CD4-positive, alpha-beta T cell treated with Interleukin-6 for 4 hours (primary cell): ENCODE measurements around the gene MGLL.

ENCODE experiments used
- DNase-seq: peaks from one replicate; pipeline ENCODE4 v3.0.0-alpha.2; 2020; ENCODE audit warnings: mixed read lengths

The MGLL gene

DNA sequence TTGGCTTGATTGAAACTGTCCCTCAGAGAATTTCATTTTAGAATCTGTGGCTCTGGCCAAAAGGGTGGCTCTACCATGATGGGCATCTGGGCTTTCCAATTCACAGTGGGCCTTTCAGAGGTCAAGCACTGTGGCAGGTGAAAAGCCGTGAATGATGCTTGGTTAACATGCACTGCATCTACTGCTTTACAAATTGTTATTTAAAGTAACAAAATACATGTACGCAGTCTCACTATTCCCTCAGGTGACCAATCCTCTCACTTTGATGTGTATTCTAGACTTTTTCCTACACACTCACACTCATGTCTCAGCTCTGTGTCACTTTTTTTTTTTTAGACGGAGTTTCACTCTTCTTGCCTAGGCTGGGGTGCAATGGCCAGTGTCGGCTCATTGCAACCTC is 70.5 kb downstream of the MGLL start:
- no peak for DNase-seq

DNA sequence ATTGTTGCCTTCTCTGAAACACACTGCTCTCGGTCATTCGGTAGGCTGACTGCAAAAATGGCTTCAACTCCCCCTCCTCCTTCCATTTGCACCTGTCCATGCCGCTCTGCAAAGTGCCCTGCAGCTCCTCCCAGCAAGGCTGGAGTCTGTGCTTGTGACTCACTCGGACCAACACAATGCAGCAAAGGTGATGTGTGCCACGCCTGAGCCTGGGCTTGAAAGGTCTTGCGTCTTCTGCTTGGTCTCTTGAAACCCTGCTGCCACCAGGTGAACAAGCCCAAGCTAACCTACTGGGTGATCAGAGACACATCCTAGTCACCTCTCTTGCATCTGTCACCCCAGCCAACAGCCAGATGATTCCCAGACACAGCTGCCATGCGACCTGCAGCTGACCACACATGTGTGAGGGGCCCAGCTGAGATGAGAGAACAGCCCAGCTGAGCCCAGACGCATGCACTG is 71.1 kb downstream of the MGLL start:
- no peak for DNase-seq

DNA sequence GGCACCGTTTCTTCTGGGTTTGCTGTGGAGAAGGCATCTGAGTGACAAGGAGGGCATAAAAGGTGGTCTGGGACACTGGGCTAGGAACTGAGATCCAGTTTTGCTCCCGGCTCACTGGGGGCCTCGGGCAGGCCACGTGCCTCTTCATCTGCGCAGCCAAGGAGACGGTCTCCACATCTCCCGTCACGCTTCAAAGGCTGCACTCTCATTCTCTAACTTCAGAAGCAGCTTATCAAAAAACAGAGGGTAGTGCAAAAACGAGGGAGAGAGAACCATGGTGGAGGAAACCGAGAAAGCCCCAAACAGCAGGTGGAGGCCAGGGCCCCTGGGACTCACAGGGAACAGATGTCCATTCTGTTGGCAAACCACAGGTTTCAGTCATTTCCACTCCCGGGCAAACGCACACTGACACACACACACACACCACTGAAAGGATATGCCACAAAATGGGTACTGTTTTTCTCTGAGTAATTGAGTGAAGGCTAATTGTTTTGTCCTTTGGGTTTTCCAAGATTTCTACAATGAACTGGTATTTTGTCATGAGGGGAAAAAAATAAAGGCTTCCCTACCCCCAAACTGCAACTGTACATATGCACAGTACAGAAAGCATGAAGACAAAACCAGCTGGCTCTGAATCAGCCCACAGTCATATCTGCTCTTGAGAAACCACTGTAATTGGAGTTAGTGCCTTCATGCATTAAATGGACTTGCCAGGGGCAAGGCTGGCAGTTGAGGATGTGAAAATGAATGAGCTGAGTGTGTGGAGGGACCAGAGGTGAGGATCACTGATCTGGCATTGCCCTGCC is 71.9 kb downstream of the MGLL start:
- no peak for DNase-seq

DNA sequence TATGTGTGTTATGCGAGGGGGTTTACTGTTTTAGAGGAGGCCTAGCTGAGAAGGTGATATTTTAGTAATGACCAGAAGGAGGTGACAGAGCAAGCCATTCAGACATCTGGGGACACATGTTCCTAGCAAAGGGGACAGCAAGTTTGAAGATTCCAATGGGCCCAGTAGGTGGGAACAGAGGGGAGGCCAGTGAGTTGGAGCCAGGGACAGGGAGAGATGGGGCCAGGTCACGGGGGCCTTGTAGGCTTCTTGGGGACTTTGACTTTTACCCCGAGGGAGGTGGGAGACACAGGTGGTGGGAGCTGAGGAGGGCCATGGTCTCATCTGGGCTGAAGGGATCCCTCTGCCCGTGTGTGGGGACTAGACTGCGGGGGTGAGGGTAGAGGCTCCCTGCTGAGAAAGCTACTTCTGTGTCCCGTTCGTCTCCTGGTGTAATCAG is 72.5 kb downstream of the MGLL start:
- no peak for DNase-seq

DNA sequence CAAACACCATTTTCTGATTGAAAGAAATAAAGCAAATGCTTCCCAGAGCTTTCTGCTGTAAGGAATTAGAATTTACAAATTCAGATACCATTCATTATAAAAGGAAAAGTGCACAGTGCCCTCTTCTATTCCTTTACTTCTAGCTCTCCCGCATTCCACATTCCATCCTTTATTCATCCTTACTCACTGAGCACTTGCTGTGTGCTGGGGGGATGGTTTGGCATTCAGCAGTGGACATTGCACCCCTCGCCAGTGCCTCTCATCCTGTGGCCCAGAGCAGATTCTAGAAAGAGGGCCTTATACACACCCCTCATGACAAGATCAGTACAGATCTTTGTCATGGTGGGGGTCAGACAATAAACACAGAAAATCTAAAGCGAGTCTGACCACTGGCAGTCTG is 73.0 kb downstream of the MGLL start:
- DNase-seq = no peak

DNA sequence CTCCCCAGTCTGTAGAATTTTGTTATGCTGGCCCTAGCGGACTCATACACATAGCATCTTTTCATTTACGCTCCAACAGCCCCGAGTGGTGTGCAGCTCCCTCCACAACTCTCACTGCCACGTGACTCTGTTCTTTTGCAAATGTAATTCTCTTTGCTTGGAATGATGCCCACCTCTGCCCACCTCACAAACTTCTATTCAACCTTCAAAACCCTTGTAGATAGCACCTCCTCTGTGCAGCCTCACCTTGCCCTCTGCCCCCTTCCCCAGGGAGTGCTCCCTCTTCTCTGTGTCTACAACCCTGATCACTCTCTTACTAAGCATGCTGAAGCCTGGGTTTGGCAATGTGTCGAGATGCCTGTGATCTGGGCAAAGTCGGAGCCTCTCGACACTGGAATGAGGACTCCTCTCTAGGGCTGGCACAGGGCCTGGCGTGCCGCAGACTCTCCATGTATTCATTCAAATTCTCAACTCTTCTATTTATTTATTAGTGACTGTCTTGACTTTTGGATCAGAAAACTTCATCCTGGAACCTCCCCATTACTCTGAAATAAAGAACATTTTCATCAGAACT is 73.5 kb downstream of the MGLL start:
- DNase-seq = no peak

DNA sequence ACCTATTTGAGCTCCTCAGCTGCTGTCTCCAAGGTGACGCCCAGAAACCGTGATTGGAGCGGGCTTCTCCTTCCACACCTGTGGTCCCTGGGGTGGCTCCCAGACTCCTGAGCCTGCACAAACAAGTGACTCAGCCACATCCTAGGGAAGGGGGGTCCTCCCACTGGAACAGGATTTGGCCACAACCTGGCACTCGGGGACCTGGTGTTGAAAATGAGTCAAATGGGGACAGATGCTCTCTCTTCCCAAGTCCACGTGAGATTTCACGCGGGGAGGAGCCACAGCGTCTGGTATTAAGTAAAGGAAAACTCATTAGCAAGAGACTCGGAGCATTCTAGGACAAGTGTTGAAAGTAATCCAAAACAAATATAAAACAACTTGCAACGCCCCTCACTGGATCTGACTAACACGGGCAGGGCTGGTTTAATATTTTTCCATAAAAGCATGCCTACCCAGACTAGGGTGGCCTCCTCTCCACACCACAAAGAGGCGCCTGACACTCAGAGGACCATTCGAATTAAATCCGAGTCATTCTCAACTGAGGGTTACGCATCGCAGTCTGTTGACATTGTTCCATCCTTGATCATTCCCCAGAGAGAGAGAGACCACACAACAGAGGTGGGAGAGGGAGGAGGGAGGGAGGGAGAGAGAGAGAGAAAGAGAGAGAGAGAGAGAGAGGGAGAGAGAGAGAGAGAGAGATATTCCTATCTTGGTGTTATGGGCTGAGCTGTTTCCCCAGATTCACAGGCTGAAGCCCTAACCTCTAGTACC is 74.4 kb downstream of the MGLL start:
- DNase-seq = no peak

DNA sequence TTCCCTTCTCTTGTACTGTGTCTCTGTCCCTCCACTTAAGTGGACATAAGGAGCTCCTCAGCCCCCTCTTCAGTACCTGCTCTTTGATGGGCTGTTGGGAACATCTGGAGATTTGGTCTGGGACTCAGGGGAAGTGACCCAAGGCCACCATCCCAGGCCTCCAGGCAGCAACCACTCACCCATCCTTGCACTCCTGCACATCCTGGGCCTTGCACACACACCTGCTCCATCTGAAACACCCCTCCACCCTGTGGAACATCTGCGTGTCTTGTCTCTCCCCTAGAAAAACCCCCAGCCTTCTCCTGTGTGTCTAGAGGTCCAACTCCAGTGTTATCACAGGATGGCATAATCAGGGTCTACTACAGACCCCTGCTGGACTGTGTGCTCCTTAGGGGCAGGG is 75.2 kb downstream of the MGLL start:
- DNase-seq = no peak

DNA sequence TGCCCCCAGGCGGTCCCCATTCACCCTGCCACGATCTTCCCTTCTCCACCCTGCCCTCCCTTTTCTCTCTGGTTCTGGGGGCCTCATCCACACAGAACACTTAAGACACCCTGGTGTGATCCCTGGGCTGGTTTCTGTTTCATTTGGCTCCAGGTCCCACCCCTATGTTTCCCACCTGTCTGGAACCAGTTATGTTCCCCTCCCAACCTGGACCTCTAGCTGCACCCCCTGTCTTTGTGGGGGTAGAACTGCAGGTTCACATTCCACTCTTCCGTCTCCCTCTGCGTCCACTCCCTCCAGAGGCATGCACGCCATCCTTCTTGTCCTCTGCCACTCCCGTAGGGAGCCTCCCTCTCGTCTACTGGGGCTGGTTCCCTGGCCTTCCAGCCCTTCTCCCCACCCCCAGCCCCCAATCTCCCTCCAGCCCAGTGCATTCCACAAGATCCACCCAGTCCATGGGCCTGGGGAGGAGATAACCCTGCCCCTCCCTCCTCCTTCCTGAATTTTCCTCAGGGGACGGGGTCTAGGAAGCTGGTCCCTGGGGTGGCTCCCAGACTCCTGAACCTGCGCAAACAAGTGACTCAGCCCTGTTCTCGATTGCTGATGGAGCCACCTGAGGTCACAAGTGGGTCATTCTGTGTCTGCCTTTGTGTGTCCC is 75.8 kb downstream of the MGLL start:
- DNase-seq = no peak

DNA sequence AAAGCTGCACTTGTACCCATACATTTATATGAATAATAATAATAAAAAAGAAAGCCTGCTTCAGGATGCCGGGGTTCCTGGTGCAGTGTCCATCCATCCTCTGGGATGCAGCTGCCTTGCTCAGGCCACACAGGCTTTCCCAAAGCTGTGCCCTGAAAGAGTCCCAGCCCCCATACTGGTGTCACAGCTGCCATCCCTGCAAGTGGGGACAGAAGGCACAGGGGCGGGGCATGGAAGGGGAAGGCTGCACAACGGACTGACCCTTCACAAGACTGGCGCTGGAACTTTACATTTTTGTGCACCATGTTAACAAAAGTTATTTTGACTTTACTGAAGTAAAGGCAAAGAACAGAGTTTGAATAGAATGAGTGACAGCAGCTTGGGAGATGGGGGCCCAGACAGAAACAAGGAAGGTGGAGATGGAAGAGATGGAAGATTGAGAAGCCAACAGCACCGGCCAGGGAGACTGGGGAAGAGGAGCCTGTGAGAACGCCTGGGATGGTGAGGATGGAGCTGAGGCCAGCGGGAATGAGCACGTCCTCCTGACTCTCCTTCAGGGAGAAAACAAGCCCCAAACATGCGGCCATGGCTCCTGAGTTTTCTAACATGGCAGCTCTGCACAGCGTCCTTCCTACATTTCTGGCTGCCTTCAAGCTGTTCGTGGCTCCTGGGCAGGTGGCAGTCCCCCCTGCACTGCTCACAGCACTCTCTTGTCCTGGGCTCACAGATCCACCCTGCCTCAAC is 76.5 kb downstream of the MGLL start:
- DNase-seq = no peak

DNA sequence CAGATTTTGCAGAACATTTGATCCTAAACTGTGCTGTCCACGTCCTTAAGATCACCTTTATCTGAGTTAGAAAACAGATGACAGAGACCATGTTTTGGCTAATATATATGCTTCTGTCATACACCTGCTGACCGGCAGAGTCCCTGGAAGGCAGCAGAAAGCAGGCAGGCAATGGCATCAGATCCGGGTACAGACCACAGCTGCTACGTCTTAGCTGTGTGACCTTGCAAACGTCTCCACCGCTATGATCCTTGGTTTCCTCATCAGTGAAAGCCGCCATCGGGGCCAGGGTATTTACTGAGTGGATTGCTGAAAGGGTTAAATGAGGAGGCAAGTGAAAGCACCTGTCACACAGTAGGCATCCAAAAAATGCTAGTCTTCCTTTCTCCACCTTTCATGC is 77.4 kb downstream of the MGLL start:
- no peak for DNase-seq

DNA sequence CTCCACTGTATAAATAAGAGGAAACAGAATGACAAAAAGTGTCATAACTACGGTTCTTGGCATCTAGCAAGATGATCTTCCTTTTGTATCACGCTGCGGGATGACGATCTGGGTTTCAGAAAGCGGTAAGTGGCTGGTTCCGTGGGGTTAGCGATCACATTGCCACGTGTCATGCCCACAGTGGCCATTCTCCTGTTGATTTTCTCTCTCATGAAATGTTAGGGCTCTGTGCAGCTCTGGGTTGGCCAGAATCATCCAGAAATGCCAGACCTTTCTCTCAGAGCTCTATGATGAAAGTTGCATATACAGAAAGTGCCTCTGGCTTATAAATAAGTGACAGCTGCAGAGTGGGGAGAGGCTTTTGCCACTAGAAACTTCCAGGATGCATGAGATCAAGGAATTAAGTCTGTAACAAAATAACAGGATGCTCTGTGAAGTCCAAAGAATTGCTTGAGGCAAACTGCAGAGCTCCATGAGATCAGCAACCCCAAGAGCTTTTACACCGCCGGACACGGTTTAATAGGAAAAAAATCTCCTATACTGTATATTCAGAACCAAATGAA is 78.0 kb downstream of the MGLL start:
- DNase-seq = no peak

DNA sequence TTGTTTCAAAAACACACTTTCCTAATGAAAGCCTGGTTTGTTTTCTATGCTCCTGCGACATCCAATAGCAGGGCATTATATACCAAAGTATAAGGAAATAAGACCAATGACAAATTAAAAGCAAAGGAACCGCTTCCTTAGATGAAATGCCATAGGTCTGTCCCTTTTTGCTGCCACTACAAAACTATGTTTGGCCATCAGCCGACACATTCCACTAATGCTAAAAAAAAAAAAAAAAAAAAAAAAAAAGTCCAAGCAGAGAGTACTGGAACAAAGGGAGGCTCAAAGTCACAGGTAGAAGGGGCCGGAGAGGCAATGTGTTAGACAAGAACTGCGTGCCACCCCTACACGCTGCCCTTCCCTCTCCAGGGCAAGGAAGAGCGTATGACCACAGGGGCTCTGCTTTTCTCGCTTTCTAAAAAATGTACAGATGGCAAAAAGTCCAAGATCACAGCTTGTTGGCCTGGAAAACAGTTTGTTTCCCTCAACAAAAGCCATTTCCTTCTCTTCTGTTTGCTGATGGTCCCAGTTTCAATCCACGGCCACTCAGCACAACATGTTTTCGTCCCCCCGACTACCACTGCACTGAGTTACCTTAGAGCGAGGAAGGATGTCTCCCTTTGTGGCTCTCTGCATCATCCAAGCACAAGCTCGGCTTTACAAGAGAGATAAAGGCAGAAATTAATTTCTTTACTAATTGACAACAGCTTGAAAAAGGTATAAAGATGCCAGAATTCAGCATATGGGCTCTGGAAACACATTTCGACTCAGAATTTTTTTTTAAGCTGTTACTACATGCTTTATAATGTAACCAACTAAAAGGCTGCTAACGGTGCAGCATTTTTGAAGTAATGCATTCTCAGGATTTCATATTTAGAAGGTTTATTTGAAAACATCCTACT is 78.7 kb downstream of the MGLL start:
- no peak for DNase-seq

DNA sequence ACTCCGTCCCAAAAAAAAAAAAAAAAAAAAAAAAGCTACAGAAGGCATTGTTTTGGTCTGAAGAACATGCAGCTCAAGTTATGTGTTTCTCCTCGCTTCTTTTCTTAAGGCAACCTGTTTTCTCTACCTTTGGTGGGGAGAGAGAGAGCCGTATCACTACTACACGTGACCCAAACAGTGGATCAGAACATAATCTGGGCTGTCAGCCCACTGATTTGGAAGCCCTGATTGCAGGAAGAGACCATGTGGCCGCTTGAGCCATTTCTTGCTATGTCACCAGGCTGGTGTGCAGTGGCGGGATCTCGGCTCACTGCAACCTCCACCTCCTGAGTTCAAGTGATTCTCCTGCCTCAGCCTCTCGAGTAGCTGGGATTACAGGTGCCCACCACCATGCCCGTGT is 79.7 kb downstream of the MGLL start:
- no peak for DNase-seq

DNA sequence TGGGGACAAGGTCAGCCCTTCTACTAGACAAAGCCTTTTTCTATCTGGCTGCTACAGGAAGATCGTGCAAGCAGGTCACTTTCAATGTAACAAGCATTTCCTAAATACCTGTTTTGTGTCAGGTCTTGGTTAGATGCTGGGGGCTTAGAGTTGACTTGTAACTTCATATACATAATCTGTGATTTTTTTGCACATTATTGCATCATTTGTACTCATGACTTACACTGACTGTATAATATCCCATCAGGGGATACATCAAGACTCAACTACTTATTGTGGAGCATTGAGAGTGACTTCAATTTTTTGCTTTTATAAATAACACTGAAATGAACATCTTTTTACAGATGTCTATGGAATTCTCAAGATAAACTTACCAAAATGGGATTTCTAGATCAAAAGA is 80.6 kb downstream of the MGLL start:
- no peak for DNase-seq

DNA sequence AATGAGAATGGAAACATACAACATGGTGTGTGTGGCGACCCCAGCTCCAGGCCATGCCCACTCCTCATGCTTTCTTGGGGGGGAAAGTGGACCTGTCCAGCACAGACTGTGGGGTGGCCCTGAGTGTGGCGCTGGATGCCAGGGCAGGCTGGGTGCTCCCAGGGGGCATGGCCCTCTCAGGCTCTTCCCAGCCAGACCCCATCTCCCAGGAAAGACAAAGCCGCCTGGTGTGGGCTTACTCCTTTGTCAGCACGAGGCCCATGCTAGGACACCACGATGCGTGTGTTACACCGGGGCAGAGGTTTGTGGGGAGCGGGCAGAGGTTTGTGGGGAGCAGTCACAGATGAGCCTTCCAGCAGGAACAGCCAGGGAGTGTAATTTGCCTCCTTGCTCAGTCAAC is 81.1 kb downstream of the MGLL start:
- no peak for DNase-seq

DNA sequence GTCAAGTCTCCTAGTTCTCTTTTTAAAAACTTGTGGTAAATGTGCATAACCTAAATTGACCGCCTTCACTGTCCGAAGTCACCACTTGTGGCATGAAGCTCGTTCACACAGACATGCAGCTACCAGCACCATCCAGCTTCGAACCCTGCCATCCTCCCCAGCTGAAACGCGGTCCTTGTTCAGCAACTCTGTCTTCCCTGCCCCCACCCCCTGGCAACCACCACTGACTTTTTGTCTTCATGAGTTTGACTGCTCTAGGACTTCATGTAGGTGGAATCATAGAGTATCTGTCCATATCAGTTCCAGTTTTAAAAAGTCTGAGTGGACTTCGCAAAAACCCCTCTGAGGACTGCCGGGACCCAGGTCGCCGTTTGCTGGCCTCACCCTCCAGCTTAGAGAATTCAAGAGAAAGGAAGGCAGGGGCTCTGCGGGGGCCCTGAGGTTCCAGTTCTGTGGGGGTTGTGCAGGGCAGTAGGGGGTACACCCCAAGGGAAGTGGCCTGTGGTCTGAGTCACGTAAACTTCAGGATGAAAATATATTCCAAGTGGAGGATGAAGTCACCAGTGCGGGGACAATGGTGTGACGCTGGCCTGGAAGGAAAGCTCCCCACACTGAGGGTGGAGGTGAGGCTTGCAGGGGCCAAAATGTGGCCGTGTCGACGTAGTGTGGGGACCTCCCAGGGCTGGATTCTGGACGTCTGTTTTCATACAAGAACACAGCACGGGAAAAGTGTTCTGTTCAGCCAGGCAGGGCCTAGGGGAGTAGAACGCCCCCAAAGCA is 82.0 kb downstream of the MGLL start:
- no peak for DNase-seq

DNA sequence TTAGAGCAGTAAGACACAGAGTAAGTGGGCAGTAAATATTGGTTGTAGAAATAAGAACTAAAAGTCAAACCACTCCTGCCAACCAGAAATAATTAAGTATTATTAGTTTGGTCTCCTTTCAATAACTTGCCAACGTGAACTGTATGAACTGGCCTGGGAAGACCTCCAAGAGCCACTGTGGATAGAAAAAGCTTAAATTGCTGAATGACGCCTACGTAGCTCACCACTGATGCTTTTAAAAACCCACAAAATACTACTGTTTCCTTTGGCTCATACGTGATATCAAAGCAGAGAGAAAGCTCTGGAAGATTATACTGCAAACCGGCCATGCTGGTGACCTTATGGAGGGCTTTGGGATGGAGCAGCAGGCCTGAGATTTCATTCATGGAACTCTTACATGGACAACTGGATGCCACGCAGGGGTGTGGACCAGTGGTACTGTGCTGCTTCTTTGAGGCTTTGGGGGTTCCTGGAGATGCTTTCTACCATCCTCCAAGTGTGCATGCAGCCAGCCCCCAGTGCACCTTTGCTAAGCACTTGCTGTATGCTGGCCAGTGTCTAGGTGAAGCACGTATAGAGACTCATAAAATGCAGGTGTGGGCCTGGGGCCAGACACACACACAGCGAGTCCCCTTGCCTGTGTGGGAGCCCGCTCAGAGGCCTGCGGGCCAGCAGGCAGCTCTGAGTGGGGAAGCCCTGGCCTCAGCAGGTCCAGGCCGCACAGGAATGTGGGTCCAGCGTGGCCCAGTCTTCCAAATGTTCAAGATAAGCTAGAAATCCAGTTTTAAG is 82.8 kb downstream of the MGLL start:
- DNase-seq = no peak

DNA sequence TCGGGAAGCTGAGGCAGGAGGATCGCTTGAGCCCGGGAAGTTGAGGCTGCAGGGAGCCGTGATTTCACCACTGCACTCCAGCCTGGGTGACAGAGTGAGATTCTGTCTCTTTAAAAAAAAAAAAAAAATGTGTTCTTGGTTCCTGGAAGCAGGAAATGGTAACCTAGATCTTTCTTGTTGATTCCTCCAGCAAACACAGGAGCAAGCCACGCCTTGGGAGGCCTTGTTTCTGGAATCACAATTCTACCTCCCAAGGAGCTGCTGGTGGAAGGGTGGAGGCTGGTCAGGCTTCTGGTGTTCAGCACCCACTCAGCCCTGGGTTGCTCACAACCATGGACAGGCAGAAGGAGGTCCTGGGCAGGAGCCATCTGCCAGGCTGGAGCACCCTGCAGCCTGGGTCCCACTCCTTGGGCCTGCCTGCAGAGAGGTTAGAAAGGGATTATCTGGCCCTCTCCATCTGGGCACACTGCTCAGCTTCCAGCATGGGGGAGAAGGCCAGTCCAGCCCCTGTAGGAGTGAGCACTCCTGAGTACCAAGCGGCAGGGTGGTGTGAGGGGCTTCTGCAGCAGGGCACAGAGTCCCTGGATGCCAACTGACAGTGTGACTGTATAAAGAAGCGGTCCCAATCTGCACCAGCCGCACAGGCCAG is 84.0 kb downstream of the MGLL start:
- DNase-seq = no peak
